OCI-LY7 (cell line): Measurements from ENCODE around the gene AAGAB. TPM values are rescaled to one million over a fixed set of nuclear protein-coding genes. Genes with fewer than 3 reads are reported as not detected.
"Not testable (repeated sequence)": the region's sequence is repeated elsewhere in the genome, so short reads cannot be mapped to it uniquely, and the experiment has no call there.

Experiments
- BruUV-seq: library from RNA; stranded (reverse); fragments of 400-500 nt; replicated peaks from 2 replicates; lab custom pipeline; 2021; lab: Mats Ljungman, UMichigan
- CTCF ChIA-PET: fragments of 300-600 bp; sonication (Branson Sonifier 250); formaldehyde crosslinking; loops from one replicate; lab custom pipeline; 2022; ENCODE audit warnings: antibody characterized with exemption; ENCODE audit not compliant: unreplicated experiment; lab: Charles Lee
- POLR2A ChIA-PET: fragments of 300-600 bp; sonication (Branson Sonifier 250); formaldehyde crosslinking; loops from one replicate; lab custom pipeline; 2022; ENCODE audit warnings: antibody characterized with exemption; lab: Charles Lee
- DNase-seq: peaks from one replicate; pipeline ENCODE4 v3.0.0-alpha.2; 2015; ENCODE audit warnings: low spot score
- H2AFZ ChIP-seq: fragments of 200-600 bp; sonication (generic), shearing (Covaris generic); 2 replicates; pipeline ENCODE4 v1.6.1; 2014; ENCODE audit warnings: mild to moderate bottlenecking, antibody characterized with exemption, low read length, moderate library complexity
- H3K27ac ChIP-seq: fragments of 200-600 bp; sonication (generic); 2 replicates; pipeline ENCODE4 v1.5.1; 2014; ENCODE audit warnings: mixed run types, low read depth, mild to moderate bottlenecking, moderate library complexity, low read length, inconsistent platforms; ENCODE audit not compliant: poor library complexity, severe bottlenecking
- H3K36me3 ChIP-seq: fragments of 200-600 bp; sonication (generic); 2 replicates; pipeline ENCODE4 v1.6.1; 2014; ENCODE audit warnings: mild to moderate bottlenecking, antibody characterized with exemption, low read length, moderate library complexity, mixed read lengths; ENCODE audit not compliant: insufficient read depth
- H3K4me1 ChIP-seq: fragments of 200-600 bp; sonication (generic); 2 replicates; pipeline ENCODE4 v1.5.1; 2014; ENCODE audit warnings: mild to moderate bottlenecking, low read length; ENCODE audit not compliant: insufficient read depth, poor library complexity, severe bottlenecking
- H3K4me2 ChIP-seq: fragments of 200-600 bp; sonication (generic); 2 replicates; pipeline ENCODE4 v1.6.1; 2014; ENCODE audit warnings: mild to moderate bottlenecking, low read length
- H3K4me3 ChIP-seq: fragments of 200-600 bp; sonication (generic); 2 replicates; pipeline ENCODE4 v1.5.1; 2014; ENCODE audit warnings: mild to moderate bottlenecking, low read depth, low read length; ENCODE audit not compliant: poor library complexity, severe bottlenecking
- H3K79me2 ChIP-seq: fragments of 200-600 bp; sonication (generic); 2 replicates; pipeline ENCODE4 v1.6.1; 2016; ENCODE audit warnings: low read depth, mild to moderate bottlenecking, low read length, moderate library complexity, mixed read lengths; ENCODE audit not compliant: insufficient read depth
- H3K9me2 ChIP-seq: fragments of 200-600 bp; sonication (generic); 2 replicates; pipeline ENCODE4 v1.6.1; 2016; ENCODE audit warnings: mild to moderate bottlenecking, low read length, mixed read lengths; ENCODE audit not compliant: insufficient read depth
- H3K9me3 ChIP-seq: fragments of 200-600 bp; sonication (generic); 2 replicates; pipeline ENCODE4 v1.6.1; 2014; ENCODE audit warnings: mild to moderate bottlenecking, mixed run types, low read length, mixed read lengths
- H4K20me1 ChIP-seq: fragments of 200-600 bp; sonication (generic); 2 replicates; pipeline ENCODE4 v1.6.1; 2014; ENCODE audit warnings: mild to moderate bottlenecking, antibody characterized with exemption, low read length, moderate library complexity, mixed read lengths; ENCODE audit not compliant: insufficient read depth
- EZH2phosphoT487 ChIP-seq: fragments of 200-600 bp; sonication (generic); IDR thresholded peaks from 2 replicates; pipeline ENCODE4 v1.6.1; 2018; ENCODE audit warnings: low read depth, borderline replicate concordance, mild to moderate bottlenecking, mixed run types, antibody characterized with exemption, low read length, moderate library complexity, mixed read lengths
- intact Hi-C: fragments of 100-400 bp; cut with micrococcal nuclease; formaldehyde crosslinking; loops from one replicate; pipeline ENCODE4 v1.10.0; 2022; ENCODE audit not compliant: unreplicated experiment
- total RNA-seq, 2 experiments: library from RNA; depleted of rRNA in 1 of 2; stranded (reverse); fragments of >200 nt in 1 of 2; shearing (Covaris generic) in 1 of 2; gene quantifications; 2 replicates each; pipeline ENCODE4 v1.2.3, GENCODE V29; 2014 to 2022
- TF ChIP-seq, protein P1 (sequence below): fragments of 200-600 bp; sonication (generic); conservative IDR thresholded peaks from 2 replicates; pipeline ENCODE4 v1.5.1; 2014; ENCODE audit warnings: mild to moderate bottlenecking, antibody characterized with exemption, low read length, moderate library complexity, mixed read lengths

AAGAB gene
- total RNA-seq, 2 experiments from 2014 or later: 31.0 to 39.9 TPM

DNA sequence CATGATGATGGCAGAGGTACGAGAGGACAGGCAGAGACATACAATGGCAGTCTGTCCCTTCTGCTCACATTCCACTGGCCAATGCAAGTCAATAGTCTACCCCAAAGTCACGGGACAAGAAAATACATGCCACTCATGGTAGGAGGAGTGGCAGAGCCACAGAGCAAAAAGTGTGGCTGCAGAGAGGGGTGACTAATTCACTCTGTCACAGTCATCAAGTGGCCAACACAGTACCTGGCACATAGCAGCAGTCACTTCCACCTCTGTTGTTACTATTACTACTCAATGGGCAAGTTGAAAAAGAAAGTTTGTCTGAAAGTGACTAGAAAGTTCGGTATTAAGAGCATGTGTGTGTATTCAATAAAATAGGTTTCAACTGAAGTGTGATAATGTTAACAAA lies 97.6 kb downstream of the AAGAB start:
- ChIA-PET CTCF (no interaction called here), POLR2A (no interaction called here)
- BruUV-seq: no TSS peak
- peaks cover 29% of the 10 kb centered on the region for H3K79me2 ChIP-seq
- H3K4me1 ChIP-seq: peaks cover 23% of the 10 kb centered on the region
- no peaks in the 10 kb centered on the region for H3K9me3 ChIP-seq
- intact Hi-C loops: no loop called here
- H3K36me3 ChIP-seq: peaks cover 26% of the 10 kb centered on the region
- TF ChIP-seq, protein P1, sequence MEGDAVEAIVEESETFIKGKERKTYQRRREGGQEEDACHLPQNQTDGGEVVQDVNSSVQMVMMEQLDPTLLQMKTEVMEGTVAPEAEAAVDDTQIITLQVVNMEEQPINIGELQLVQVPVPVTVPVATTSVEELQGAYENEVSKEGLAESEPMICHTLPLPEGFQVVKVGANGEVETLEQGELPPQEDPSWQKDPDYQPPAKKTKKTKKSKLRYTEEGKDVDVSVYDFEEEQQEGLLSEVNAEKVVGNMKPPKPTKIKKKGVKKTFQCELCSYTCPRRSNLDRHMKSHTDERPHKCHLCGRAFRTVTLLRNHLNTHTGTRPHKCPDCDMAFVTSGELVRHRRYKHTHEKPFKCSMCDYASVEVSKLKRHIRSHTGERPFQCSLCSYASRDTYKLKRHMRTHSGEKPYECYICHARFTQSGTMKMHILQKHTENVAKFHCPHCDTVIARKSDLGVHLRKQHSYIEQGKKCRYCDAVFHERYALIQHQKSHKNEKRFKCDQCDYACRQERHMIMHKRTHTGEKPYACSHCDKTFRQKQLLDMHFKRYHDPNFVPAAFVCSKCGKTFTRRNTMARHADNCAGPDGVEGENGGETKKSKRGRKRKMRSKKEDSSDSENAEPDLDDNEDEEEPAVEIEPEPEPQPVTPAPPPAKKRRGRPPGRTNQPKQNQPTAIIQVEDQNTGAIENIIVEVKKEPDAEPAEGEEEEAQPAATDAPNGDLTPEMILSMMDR: no peak
- no peak for TF ChIP-seq EZH2phosphoT487
- H3K27ac ChIP-seq: no peak overlapping the region
- no peaks in the 10 kb centered on the region for H3K9me2 ChIP-seq
- no peak overlapping the region for H2AFZ ChIP-seq
- H3K4me3 ChIP-seq: no peak overlapping the region
- H4K20me1 ChIP-seq: no peaks in the 10 kb centered on the region
- no peak for DNase-seq
- H3K4me2 ChIP-seq: no peak overlapping the region

DNA sequence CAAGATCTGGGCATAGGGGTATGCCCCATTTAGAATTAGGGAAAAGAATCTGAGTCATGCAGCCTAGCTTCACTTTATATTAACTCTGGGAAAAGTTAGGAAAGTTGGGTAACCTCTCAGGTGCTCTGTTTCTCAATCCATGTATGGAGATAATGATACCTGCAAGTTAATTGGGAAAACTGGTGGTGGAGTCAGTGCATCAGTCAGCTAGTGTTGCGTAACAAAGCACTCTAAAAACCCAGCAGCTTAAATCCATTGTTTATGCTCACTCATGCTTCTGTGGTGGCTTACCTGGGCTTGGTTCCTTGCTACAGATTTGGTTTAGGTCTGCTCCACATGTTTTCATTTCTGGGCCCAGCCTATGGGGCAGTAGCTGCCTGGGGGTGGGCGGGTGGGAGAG lies 98.0 kb downstream of the AAGAB start:
- no peak for TF ChIP-seq EZH2phosphoT487
- TF ChIP-seq, protein P1: no peak
- ChIA-PET POLR2A (interaction anchor here (0.7 kb wide), 1 partner anchor 472 kb away, joined by 3 read pairs; no protein-coding TSS in a partner anchor), CTCF (no interaction called here)
- no peak overlapping the region for H2AFZ ChIP-seq
- DNase-seq: no peak
- peaks cover 27% of the 10 kb centered on the region for H3K4me1 ChIP-seq
- no peak overlapping the region for H3K27ac ChIP-seq
- H3K9me3 ChIP-seq: no peaks in the 10 kb centered on the region
- intact Hi-C loops: no loop called here
- peaks cover 31% of the 10 kb centered on the region for H3K79me2 ChIP-seq
- H3K4me3 ChIP-seq: no peak overlapping the region
- H3K9me2 ChIP-seq: no peaks in the 10 kb centered on the region
- peaks cover 26% of the 10 kb centered on the region for H3K36me3 ChIP-seq
- H3K4me2 ChIP-seq: no peak overlapping the region
- no TSS peak for BruUV-seq
- no peaks in the 10 kb centered on the region for H4K20me1 ChIP-seq

DNA sequence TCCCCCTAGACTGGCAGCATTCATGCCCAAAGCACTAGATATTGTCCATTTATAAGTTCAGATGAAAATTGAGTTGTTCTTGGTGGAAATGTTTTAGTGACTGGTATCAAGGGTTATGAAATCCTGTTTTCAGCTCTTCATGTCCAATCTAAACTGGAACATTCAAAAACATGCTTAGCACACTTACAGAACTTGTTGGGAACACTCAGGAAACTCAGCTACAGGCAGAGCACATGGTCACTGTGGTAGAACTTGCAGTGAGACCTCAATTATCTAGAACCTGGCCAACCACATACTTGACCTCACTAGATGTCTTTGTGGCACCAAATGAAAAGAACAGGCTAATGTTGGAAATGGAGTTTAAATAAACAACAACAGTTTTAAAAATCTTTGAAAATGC lies 100.2 kb downstream of the AAGAB start:
- intact Hi-C loops: no loop called here
- peaks cover 29% of the 10 kb centered on the region for H3K79me2 ChIP-seq

DNA sequence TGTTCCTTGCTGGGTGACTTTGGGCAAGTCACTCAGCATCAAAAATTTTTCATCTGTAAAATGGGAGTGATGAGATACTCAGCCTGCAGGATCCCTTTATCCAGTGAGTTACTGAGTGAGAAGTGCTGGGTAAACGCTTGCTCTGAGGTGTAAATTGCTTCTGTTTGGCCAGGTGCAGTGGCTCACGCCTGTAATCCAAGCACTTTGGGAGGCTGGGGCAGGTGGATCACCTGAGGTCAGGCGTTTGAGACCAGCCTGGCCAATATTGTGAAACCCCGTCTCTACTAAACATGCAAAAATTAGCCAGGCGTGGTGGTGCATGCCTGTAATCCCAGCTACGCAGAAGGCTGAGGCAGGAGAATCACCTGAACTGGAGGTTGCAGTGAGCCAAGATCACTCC lies 101.4 kb downstream of the AAGAB start:
- H3K4me3 ChIP-seq, DNase-seq, intact Hi-C loops, CTCF ChIA-PET, H2AFZ ChIP-seq, H3K9me2 ChIP-seq, POLR2A ChIA-PET, H3K9me3 ChIP-seq, BruUV-seq: not testable (repeated sequence)
- Histone ChIP-seq H3K4me2 (peak overlapping the region; percentile 48; the same call in 1 of the 2 replicates), H3K36me3 (peaks cover 26% of the 10 kb centered on the region), H3K4me1 (peaks cover 60% of the 10 kb centered on the region), H3K27ac (peak overlapping the region; percentile 40), H3K79me2 (peaks cover 41% of the 10 kb centered on the region), H4K20me1 (peaks cover 14% of the 10 kb centered on the region; the same call in 1 of the 2 replicates)

More for the DNA sequence above, 100.2 kb downstream of the AAGAB start:
- CTCF ChIA-PET: interaction anchor here (0.6 kb wide), 1 partner anchor 72 kb away, joined by 3 read pairs; no protein-coding TSS in a partner anchor
- peaks cover 48% of the 10 kb centered on the region for H3K4me1 ChIP-seq
- no peak for TF ChIP-seq EZH2phosphoT487
- TF ChIP-seq, protein P1: no peak
- DNase-seq: no peak
- H3K9me2 ChIP-seq: no peaks in the 10 kb centered on the region
- no peak overlapping the region for H3K4me3 ChIP-seq
- no peak overlapping the region for H2AFZ ChIP-seq
- H3K36me3 ChIP-seq: peaks cover 26% of the 10 kb centered on the region
- no peaks in the 10 kb centered on the region for H3K9me3 ChIP-seq
- H4K20me1 ChIP-seq: peaks cover 4% of the 10 kb centered on the region; the same call in 1 of the 2 replicates
- BruUV-seq: no TSS peak
- no peak overlapping the region for H3K4me2 ChIP-seq
- POLR2A ChIA-PET: interaction anchor here (0.8 kb wide), 1 partner anchor 47 kb away, joined by 3 read pairs; no protein-coding TSS in a partner anchor
- H3K27ac ChIP-seq: no peak overlapping the region
